ENCODE measurements around the gene LRP1B.

DNA sequence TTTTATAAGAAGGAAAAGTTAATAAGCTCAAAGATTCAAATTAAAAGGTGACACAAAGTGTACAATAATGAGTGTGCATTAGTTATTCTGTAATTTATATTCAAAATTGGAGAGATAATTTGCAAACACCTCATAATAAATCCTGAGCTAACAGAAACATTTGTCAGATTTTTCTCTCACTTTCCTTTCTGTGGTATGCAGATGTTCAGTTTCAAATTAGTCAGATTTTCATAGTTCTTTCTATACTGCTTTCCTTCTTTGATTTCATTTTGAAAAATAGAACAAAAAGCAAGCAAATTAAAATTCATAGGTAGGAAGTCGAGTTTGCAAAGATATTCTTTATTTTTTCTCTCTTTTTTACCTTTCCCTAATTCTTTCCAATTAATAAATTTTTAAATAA lies 1930.5 kb downstream of the LRP1B start:
- TF ChIP-seq CTCF (IDR thresholded peaks at IDR 0.05; ENCODE audit: poor library complexity, severe bottlenecking) (no peak), EZH2 (IDR thresholded peaks at IDR 0.05; ENCODE audit: borderline replicate concordance, insufficient read depth, low read length, poor library complexity, severe bottlenecking) (no peak)
- TF ChIP-seq, protein P1, sequence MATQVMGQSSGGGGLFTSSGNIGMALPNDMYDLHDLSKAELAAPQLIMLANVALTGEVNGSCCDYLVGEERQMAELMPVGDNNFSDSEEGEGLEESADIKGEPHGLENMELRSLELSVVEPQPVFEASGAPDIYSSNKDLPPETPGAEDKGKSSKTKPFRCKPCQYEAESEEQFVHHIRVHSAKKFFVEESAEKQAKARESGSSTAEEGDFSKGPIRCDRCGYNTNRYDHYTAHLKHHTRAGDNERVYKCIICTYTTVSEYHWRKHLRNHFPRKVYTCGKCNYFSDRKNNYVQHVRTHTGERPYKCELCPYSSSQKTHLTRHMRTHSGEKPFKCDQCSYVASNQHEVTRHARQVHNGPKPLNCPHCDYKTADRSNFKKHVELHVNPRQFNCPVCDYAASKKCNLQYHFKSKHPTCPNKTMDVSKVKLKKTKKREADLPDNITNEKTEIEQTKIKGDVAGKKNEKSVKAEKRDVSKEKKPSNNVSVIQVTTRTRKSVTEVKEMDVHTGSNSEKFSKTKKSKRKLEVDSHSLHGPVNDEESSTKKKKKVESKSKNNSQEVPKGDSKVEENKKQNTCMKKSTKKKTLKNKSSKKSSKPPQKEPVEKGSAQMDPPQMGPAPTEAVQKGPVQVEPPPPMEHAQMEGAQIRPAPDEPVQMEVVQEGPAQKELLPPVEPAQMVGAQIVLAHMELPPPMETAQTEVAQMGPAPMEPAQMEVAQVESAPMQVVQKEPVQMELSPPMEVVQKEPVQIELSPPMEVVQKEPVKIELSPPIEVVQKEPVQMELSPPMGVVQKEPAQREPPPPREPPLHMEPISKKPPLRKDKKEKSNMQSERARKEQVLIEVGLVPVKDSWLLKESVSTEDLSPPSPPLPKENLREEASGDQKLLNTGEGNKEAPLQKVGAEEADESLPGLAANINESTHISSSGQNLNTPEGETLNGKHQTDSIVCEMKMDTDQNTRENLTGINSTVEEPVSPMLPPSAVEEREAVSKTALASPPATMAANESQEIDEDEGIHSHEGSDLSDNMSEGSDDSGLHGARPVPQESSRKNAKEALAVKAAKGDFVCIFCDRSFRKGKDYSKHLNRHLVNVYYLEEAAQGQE (IDR thresholded peaks at IDR 0.05; ENCODE audit: borderline replicate concordance), result no peak

All from neural cell (in vitro differentiated cells).